HuH-7.5 (cell line): Measurements from ENCODE around the gene P2RX1.

Experiments used
- DNase-seq: peaks from one replicate; pipeline ENCODE4 v3.0.0; 2011; ENCODE audit warnings: low spot score

Gene P2RX1

DNA sequence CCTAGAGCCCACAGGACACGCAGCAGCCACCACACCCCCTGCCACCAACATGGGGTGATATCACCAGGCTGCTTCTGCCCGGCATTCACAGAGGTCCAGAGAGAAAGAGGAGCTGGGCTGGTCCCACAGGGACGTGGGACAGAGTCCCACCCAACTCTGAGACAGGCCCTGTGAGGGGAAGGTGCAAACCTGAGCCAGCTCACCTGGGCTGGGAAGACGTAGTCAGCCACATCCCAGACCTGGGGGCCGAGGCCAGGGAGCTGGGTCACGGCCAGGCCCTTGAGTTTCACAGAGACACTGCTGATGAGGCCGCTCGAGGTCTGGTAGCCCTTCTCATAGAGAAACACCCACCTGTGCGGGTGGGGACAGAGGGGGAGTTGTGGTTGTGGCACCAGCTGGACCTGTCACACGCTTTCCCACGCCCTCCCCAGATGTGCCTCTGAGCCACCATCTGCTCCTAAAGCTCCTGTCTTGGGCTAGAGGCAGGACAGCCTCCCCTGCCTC, 11.2 kb downstream of the P2RX1 start:
- DNase-seq = no peak

DNA sequence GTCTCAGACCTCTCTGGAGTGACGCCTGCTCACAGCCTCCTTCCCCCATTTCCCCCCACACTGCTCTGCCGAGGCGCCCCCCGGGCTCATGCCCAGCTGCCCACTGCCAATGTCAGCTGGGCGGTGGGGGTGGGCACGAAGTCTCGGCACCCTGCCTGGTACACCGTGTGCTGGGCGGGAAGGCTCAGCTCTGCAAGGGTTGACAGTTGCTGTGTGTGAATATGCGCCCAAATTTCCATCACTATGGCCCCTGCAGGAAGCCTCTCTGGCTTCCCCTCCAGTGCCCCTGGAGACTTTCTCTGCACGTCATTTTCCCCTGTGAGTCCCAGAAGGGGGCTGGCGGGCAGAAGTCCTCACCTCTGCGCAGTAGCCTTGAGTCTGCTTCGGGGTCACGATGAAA, 11.8 kb downstream of the P2RX1 start:
- DNase-seq = no peak

- DNase-seq = no peak
Measured at GRCh38 chr17:3903881-3904290, 12.4 kb downstream of the P2RX1 start.

DNA sequence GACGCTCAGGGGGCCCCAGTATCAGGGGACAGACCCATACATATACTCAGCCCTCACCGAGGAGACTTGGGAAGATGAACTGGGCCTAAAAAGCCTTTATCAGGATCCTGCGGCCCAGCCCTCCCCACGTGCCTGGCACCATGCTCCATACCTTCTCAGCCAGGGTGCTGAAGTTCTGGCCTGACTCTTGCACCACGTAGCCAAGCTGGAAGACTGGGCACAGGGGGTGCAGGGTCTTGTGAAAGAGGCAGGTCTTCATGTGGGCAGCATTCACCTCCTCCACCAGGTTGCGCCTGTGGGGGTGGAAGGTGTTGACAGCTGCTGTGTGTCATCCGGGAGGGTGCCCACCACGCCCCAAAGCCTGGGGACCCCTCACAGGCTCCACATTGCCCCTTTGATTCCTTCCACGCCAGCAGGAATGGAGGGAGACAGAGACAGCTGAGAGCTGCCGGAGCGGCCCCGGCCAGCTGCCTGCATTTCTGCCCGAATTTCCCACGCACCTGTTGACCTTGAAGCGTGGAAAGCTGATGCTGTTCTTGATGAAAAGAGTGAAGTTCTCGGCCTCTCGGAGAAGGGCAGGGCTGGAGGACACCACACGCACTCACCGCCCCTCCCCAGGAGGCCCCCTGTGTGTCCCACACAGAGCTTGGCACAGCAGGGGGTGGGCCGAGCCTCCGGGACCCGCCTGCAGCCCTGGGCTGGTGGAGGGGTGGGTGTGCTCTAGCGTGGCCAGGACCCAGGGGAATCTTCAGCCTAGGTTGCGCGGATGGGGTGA, 13.0 kb downstream of the P2RX1 start:
- no peak for DNase-seq

DNA sequence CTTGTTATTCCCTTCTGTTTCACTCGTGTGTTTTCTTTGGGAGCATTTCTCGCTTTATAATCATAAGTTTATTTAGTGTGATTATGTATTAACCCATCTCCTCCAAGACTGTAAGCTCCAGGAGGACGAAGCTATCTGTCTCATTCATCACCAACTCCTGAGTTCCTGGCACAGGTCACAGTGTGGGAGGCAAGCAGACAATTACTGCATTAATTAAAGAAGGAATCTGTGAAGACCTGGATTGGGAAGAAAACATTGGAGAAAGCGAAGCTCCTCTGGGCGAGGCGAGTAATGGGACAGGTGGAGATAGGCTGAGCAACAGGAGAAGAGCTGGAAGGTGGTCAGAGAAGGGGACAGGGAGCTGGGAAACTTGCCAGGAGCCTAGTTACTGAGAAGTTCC, 15.6 kb downstream of the P2RX1 start:
- no peak for DNase-seq

- DNase-seq = no peak
Measured at GRCh38 chr17:3897731-3898130, 18.5 kb downstream of the P2RX1 start.

GRCh38 chr17:3896968-3897235, 19.4 kb downstream of the P2RX1 start:
- no peak for DNase-seq

- no peak for DNase-seq
Measured at GRCh38 chr17:3896108-3896967, 19.9 kb downstream of the P2RX1 start.

- no peak for DNase-seq
Measured at GRCh38 chr17:3895354-3895753, 20.9 kb downstream of the P2RX1 start.

- no peak for DNase-seq
Measured at GRCh38 chr17:3894911-3895343, 21.3 kb downstream of the P2RX1 start.

DNA sequence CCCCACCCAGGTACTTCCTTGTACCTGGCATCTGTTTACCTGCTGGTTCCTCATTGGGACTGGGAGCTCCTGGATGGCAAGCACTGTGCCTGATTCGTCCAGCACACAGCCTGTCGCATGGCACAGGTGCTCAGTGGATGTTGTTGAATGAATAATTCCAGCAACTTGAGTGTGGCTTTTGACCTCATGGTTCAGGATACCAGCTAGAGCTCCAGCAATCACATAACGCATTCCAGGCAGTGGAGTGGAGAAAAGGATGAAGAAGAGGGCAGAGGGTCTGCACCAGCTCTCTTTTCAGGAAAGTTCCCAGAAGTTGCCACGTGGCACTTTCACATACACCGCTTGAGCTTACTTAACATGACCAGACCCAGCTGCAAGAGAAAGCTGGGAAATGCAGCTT, 22.1 kb downstream of the P2RX1 start:
- DNase-seq = no peak

DNA sequence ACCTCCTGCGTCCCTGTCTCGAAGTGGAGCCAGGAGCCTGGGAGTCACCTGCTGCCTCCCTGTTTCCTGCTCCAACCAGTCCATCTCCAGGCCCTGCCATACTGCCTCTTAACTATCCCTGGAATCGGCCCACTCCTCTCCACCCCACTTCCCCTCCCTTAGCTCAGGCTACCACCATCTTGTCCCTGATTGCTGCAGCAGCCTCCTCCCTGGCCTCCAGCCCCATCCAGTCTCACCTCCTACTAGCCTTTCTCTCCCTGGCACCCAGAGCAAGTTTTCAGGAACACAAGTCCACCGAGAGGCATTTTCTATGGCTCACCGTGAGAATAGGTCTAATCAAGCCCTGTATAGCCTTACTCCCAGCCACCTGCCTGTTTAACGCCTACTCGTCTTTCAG, 22.5 kb downstream of the P2RX1 start:
- no peak for DNase-seq

DNA sequence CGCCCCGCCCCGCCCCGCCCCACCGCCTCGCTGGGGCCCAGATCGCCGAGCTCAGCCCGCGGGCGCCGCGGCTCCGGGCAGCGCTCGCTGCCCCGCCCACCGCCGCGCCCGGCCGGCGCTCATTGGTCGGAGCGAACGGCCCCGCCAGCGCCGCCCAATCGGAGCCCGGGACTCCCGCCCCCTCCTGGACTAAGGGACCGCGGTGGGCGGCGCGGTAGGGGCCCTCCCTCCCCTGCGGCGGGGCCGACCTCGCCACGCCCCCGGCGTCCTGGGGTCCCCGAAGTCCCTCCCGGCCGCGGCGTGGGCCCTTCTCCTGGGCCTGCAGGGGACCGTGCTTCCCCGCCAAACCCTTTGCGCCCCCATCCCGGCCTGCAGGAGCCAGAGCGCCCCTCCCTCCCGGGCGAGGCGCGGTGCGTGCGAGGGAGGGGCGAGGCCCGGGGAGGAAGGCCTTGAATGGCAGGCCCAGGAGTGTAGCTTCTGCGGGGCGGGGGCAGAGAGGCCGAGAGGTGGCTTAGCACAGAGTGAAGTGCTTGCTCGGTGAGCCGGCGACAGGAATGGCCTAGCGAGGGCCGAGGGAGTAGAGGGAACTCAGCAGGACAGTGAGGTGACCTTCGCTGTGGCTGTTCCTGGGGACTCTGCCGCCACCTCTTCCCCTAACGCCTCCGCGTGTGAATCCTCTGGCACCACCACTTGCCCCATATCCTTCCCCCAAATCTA, 23.1 kb downstream of the P2RX1 start, which contains the start of gene CAMKK1:
Gene CAMKK1 (minus strand): TSS at position 51 of the 717 bp plus-strand sequence. CDS start 7,366 bp downstream, outside the sequence.
- peak; percentile 96 for DNase-seq

GRCh38 chr17:3892095-3892998, 23.9 kb downstream of the P2RX1 start:
- peak; percentile 51 for DNase-seq

- DNase-seq = no peak
Measured at GRCh38 chr17:3891626-3892094, 24.6 kb downstream of the P2RX1 start.

DNA sequence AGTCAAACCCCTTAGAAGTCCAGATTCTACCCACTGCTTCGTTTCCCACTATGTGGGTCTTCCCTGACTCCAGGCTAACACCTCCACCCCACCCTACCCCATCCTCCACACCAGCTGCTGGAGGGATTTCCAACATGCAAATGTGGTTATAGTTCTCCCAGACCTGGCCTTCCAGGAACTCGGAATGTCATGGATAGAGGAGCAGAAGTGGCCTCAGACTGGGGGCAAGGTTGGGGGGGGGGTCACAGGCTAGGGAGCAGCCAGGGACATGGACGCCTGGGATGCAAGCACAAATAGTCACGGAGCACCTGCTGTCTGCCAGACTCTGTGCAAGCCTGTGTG, 25.4 kb downstream of the P2RX1 start:
- DNase-seq = no peak

DNA sequence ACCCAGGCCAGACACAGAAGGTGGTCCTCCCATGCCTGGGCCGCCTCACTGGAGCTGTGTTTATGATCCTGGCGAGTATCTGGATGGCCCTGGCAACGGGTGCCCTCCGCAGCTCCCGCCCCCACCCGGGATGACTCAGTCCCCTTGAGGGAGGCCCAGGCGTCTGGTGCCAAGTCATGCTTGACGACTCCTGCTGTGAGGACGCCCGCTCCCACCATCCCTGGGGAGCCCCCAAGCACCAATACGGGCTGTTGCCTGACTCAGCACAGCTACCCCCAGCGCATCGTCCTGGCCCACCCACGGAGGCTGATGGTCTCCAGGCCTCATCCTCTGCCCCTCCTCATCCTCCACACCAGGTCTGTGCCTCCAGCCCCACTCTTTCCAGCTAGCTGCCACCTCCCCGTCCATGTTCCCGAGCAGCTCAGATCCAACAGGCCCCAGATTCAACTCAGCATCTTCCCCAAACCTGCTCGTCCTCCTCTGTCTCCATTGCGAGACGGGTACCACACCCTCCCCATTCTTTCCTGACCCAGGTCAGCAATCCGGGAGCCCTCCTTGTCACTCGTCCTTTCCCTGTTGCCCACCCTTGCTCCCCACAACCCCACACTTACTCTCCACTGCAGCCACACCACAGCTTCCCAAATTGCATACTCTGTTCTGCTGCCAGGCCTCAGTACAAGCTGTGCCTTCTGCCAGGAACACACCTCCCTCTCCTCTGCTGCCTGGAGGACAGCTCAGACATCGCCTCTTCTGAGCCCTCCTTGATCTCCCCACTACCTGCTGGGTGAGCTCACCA, 26.0 kb downstream of the P2RX1 start:
- no peak for DNase-seq

GRCh38 chr17:3889325-3890012, 26.8 kb downstream of the P2RX1 start:
- DNase-seq = no peak

DNA sequence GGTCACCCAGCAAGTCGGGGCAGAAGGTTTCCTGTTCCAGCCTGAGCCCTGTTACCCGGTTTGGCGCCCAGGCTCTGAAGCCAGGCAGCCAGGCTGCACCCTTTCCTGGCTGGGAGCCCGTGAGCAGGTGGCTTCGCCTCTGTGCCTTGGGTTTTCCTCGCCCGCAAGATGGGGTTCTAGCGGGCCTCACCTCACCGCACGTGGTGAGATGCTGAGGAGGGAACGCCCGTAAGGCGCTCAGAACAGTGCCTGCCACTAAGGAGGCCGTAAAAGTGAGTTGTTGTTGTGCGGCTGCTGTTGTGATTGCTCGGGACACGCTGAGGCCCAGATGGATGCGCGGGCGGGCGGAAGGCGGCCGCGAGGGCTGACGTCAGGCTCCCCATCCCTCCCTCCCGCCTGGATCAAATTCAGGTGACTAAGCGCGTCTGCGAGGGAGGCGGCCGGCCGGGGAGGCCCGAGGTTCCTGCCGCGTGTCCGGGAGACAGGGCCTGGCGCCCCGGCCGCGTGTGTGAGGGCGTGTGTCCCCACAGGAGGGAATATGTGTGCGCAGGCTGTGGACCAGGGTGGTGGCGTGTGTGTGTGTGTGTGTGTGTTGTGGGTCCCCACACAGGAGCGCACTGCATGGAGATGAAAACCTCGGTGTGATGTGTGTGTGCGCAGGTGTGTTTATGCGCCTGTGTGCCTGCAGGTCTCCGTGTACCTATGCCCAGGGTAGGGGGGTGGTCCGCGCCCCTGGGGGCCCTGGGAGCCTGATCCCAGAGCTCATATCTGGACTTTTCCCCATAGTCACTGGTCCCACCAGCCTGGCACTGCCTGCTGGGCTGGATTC, 27.7 kb downstream of the P2RX1 start:
- no peak for DNase-seq
